K562 (cell line): ENCODE measurements around the gene SF3B1. TPM values are rescaled to one million over a fixed set of nuclear protein-coding genes. Genes with fewer than 3 reads are reported as not detected.

Experiments used
- ARID1B ChIP-seq: fragments of 450-650 bp; IDR thresholded peaks from 2 replicates; pipeline ENCODE4 v1.6.1; 2016; ENCODE audit warnings: antibody characterized with exemption, mild to moderate bottlenecking, inconsistent platforms
- CCNT2 ChIP-seq: IDR thresholded peaks from 2 replicates; pipeline ENCODE4 v1.6.1; 2011; ENCODE audit warnings: borderline replicate concordance, low read depth, mild to moderate bottlenecking, moderate library complexity, mixed read lengths, low read length; ENCODE audit not compliant: insufficient read length; ENCODE audit errors: extremely low read depth
- EP400 ChIP-seq: fragments of 450-650 bp; IDR thresholded peaks from 2 replicates; pipeline ENCODE4 v1.6.1; 2017; ENCODE audit warnings: antibody characterized with exemption, mild to moderate bottlenecking, moderate library complexity
- FOXK2 ChIP-seq, 2 experiments: fragments of 450-650 bp; IDR thresholded peaks in 1 of 2; conservative IDR thresholded peaks in 1 of 2; 2 replicates each; pipeline ENCODE4 v1.6.1; 2016; ENCODE audit warnings: low read depth in 2 of 2, mild to moderate bottlenecking in 1 of 2
- POLR2A ChIP-seq: fragments of 450-650 bp; conservative IDR thresholded peaks from 2 replicates; pipeline ENCODE4 v1.6.1; 2016
- POLR2H ChIP-seq: IDR thresholded peaks from 2 replicates; pipeline ENCODE4 v1.6.1; 2016; ENCODE audit warnings: missing genetic modification characterization, low read depth, mild to moderate bottlenecking, control low read depth, missing compliant biosample characterization, moderate library complexity
- SIN3A ChIP-seq, 2 experiments: fragments of 150-350 bp in 1 of 2; IDR thresholded peaks; 2 replicates each; pipeline ENCODE4 v1.6.1; 2011 to 2016; ENCODE audit warnings: borderline replicate concordance in 2 of 2, low read depth in 2 of 2, low read length in 2 of 2, mild to moderate bottlenecking in 2 of 2, moderate library complexity in 2 of 2; ENCODE audit not compliant: control insufficient read depth in 1 of 2
- STAT5B ChIP-seq: fragments of 250-450 bp; sonication (Bioruptor Pico); IDR thresholded peaks from 2 replicates; pipeline ENCODE4 v1.8.0; 2021; ENCODE audit warnings: mild to moderate bottlenecking, inconsistent platforms
- TBP ChIP-seq: optimal IDR thresholded peaks from 2 replicates; pipeline ENCODE3; 2011; ENCODE audit warnings: low read depth, low read length, improper control_type of control experiment
- TFE3 ChIP-seq: fragments of 450-650 bp; formaldehyde crosslinking; IDR thresholded peaks from 2 replicates; pipeline ENCODE4 v1.4.0; 2020; ENCODE audit warnings: mild to moderate bottlenecking, mixed read lengths
- ZBTB40 ChIP-seq, 2 experiments: fragments of 450-650 bp in 1 of 2; sonication (generic) in 1 of 2; formaldehyde crosslinking in 1 of 2; IDR thresholded peaks; 2 replicates each; pipeline versions ENCODE4 v1.7.1 to v1.9.0; 2016 to 2022; ENCODE audit warnings: inconsistent platforms in 1 of 2, mild to moderate bottlenecking in 1 of 2, missing genetic modification reagents in 1 of 2
- ZFP91 ChIP-seq: sonication (generic); formaldehyde crosslinking; IDR thresholded peaks from 2 replicates; pipeline ENCODE4 v1.8.0; 2022; ENCODE audit warnings: mild to moderate bottlenecking, missing genetic modification reagents
- ZNF764 ChIP-seq: fragments of 250-450 bp; sonication (Bioruptor Pico); IDR thresholded peaks from 2 replicates; pipeline ENCODE4 v1.4.0; 2020; ENCODE audit warnings: low read depth, mild to moderate bottlenecking, moderate library complexity
- polyA plus RNA-seq, 8 experiments: library from polyadenylated mRNA; depleted of rRNA in 4 of 8; stranded (reverse) in 5 of 8; unstranded in 3 of 8; fragments of >200 nt; fragmentation: Nextera tagmentation in 2 of 8; fragmentation: Illumina TruSeq in 1 of 8; extraction: Ambion mirVana in 2 of 8; extraction: Trizol in 1 of 8; gene quantifications; 2 replicates each; pipeline versions ENCODE4 v1.2.1 to v1.2.3, GENCODE V29; 2011 to 2014; ENCODE audit warnings: inconsistent platforms in 1 of 8, missing spikeins in 1 of 8
- total RNA-seq, 7 experiments: library from RNA; depleted of rRNA in 6 of 7; stranded (reverse); fragments of >200 nt in 6 of 7; fragmentation: Illumina TruSeq in 2 of 7; extraction: Trizol in 2 of 7; gene quantifications; 2 replicates each; pipeline versions ENCODE4 v1.2.1 to v1.2.3, GENCODE V29; 2011 to 2021; ENCODE audit warnings: low replicate concordance in 1 of 7
- TF ChIP-seq, protein P1 (sequence below): fragments of 450-650 bp; formaldehyde crosslinking; IDR thresholded peaks from 2 replicates; pipeline ENCODE4 v1.4.0; 2020; ENCODE audit warnings: mild to moderate bottlenecking

Gene SF3B1
- total and polyA plus RNA-seq, 9 of the 15 experiments (the other 6 are each of a cell fraction or from before 2014, with no cell fraction given): 96.2 to 377 (median 177) TPM

GRCh38 chr2:197453914-197454398 is 19.1 kb upstream of the SF3B1 start (continued):
- peak; percentile 49; the same call in 1 of the 2 replicates for TF ChIP-seq ZBTB40 (IDR thresholded peaks at IDR 0.05)
- TF ChIP-seq ZBTB40 (CRISPR knock-in tag; IDR thresholded peaks at IDR 0.05): no peak
- TF ChIP-seq ZNF764 (CRISPR knock-in tag): no peak
- TF ChIP-seq EP400: peak; percentile 73
- no peak for TF ChIP-seq TFE3 (CRISPR knock-in tag)
- peak in 1 of 2 experiments; percentile 35; a peak in 1 of 4 replicates for TF ChIP-seq SIN3A (IDR thresholded peaks at IDR 0.05; ENCODE audit: borderline replicate concordance in 2 of 2, control insufficient read depth in 1 of 2, low read depth in 2 of 2, low read length in 2 of 2)
- peak; percentile 40 to 82; a peak in 3 of 4 replicates for TF ChIP-seq FOXK2 (conservative IDR thresholded peaks at IDR 0.05 in 1 of 2, IDR thresholded peaks at IDR 0.05 in 1 of 2; ENCODE audit: low read depth in 2 of 2)
- no peak for TF ChIP-seq CCNT2
- no peak for TF ChIP-seq ARID1B
- peak; percentile 63; the same call in 1 of the 2 replicates for TF ChIP-seq POLR2A
- peak; percentile 24 for TF ChIP-seq TBP
- TF ChIP-seq ZFP91 (CRISPR knock-in tag): no peak
- TF ChIP-seq STAT5B (CRISPR knock-in tag): no peak
- TF ChIP-seq POLR2H (tag): peak; percentile 51; the same call in 1 of the 2 replicates
- TF ChIP-seq, protein P1, sequence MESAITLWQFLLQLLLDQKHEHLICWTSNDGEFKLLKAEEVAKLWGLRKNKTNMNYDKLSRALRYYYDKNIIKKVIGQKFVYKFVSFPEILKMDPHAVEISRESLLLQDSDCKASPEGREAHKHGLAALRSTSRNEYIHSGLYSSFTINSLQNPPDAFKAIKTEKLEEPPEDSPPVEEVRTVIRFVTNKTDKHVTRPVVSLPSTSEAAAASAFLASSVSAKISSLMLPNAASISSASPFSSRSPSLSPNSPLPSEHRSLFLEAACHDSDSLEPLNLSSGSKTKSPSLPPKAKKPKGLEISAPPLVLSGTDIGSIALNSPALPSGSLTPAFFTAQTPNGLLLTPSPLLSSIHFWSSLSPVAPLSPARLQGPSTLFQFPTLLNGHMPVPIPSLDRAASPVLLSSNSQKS (CRISPR knock-in tag): no peak
